GM23338 (cell line): ENCODE data around the gene CFHR1. TPM values are rescaled to one million over a fixed set of nuclear protein-coding genes. Genes with fewer than 3 reads are reported as not detected.

ENCODE experiments used
- ATAC-seq: fragments of 200-7000 bp; cut with Tn5 transposase; 3 replicates; pipeline ENCODE4 v1.9.1; 2020
- DNase-seq: peaks from one replicate; pipeline ENCODE4 v3.0.0-alpha.2; 2015; ENCODE audit warnings: low spot score
- H2AFZ ChIP-seq: fragments of 200-600 bp; sonication (generic); 2 replicates; pipeline ENCODE4 v1.8.0; 2016; ENCODE audit warnings: antibody characterized with exemption, mild to moderate bottlenecking, moderate library complexity
- H3F3A ChIP-seq: fragments of 200-600 bp; sonication (generic); replicated peaks from 2 replicates; pipeline ENCODE4 v1.8.0; 2017; ENCODE audit warnings: antibody characterized with exemption, mixed run types, low read depth
- H3K27ac ChIP-seq: fragments of 200-600 bp; sonication (generic); 2 replicates; pipeline ENCODE4 v1.6.1; 2016; ENCODE audit warnings: low read depth
- H3K27me3 ChIP-seq: fragments of 200-600 bp; sonication (generic); 2 replicates; pipeline ENCODE4 v1.8.0; 2016; ENCODE audit warnings: mild to moderate bottlenecking, mixed run types, moderate library complexity; ENCODE audit not compliant: insufficient read depth
- H3K36me3 ChIP-seq: fragments of 200-600 bp; sonication (generic); 2 replicates; pipeline ENCODE4 v1.8.0; 2016; ENCODE audit warnings: mild to moderate bottlenecking; ENCODE audit not compliant: insufficient read depth
- H3K4me1 ChIP-seq: fragments of 200-600 bp; sonication (generic); 2 replicates; pipeline ENCODE4 v1.8.0; 2016; ENCODE audit warnings: mild to moderate bottlenecking, moderate library complexity; ENCODE audit not compliant: insufficient read depth
- H3K4me2 ChIP-seq: fragments of 200-600 bp; sonication (generic); 2 replicates; pipeline ENCODE4 v1.7.1; 2017; ENCODE audit warnings: mixed run types
- H3K4me3 ChIP-seq: fragments of 200-600 bp; sonication (generic); 2 replicates; pipeline ENCODE4 v1.6.1; 2016; ENCODE audit warnings: mixed run types
- H3K79me2 ChIP-seq: fragments of 200-600 bp; sonication (generic); replicated peaks from 2 replicates; pipeline ENCODE4 v1.8.0; 2017; ENCODE audit warnings: mild to moderate bottlenecking; ENCODE audit not compliant: insufficient read depth
- H3K9me2 ChIP-seq: fragments of 200-600 bp; sonication (generic); 2 replicates; pipeline ENCODE4 v1.8.0; 2017; ENCODE audit not compliant: insufficient read depth
- H4K20me1 ChIP-seq: fragments of 200-600 bp; sonication (generic); replicated peaks from 2 replicates; pipeline ENCODE4 v1.8.0; 2017; ENCODE audit warnings: mild to moderate bottlenecking; ENCODE audit not compliant: insufficient read depth
- H3K27ac Mint-ChIP-seq: 2 replicates; pipeline ENCODE4 v1.8.0; 2020; ENCODE audit warnings: inconsistent platforms, mild to moderate bottlenecking, moderate library complexity, mixed read lengths
- H3K27me3 Mint-ChIP-seq: 3 replicates; pipeline ENCODE4 v1.8.0; 2022; ENCODE audit warnings: low read depth, mild to moderate bottlenecking, moderate library complexity, mixed read lengths, inconsistent platforms; ENCODE audit not compliant: insufficient read depth, poor library complexity
- H3K36me3 Mint-ChIP-seq: 3 replicates; pipeline ENCODE4 v1.8.0; 2021; ENCODE audit warnings: low read depth, mild to moderate bottlenecking, inconsistent platforms, moderate library complexity, mixed read lengths
- H3K4me1 Mint-ChIP-seq: 3 replicates; pipeline ENCODE4 v1.8.0; 2020; ENCODE audit warnings: mild to moderate bottlenecking, inconsistent platforms, mixed read lengths
- H3K4me3 Mint-ChIP-seq: 3 replicates; pipeline ENCODE4 v1.8.0; 2021; ENCODE audit warnings: moderate library complexity, mild to moderate bottlenecking, inconsistent platforms, mixed read lengths
- H3K9me3 Mint-ChIP-seq: 3 replicates; pipeline ENCODE4 v1.8.0; 2020; ENCODE audit warnings: moderate library complexity, mild to moderate bottlenecking, inconsistent platforms, mixed read lengths
- CREB1 ChIP-seq: fragments of 250-450 bp; sonication (Bioruptor Pico); IDR thresholded peaks from 2 replicates; pipeline ENCODE4 v1.5.0; 2020; ENCODE audit warnings: low read depth, mild to moderate bottlenecking, moderate library complexity
- EZH2phosphoT487 ChIP-seq: fragments of 200-600 bp; sonication (generic); IDR thresholded peaks from one replicate; pipeline ENCODE4 v1.8.1; 2018; ENCODE audit warnings: antibody characterized with exemption; ENCODE audit not compliant: unreplicated experiment
- ZNF114 ChIP-seq: fragments of 250-450 bp; sonication (Bioruptor Pico); IDR thresholded peaks from 2 replicates; pipeline ENCODE4 v1.5.0; 2020; ENCODE audit warnings: mild to moderate bottlenecking, moderate library complexity
- ZNF331 ChIP-seq: fragments of 250-450 bp; sonication (Bioruptor Pico); IDR thresholded peaks from 2 replicates; pipeline ENCODE4 v1.5.0; 2020; ENCODE audit warnings: low read depth, mild to moderate bottlenecking, moderate library complexity
- polyA plus RNA-seq: library from polyadenylated mRNA; unstranded; fragments of >200 nt; fragmentation: Nextera tagmentation; extraction: Ambion mirVana; gene quantifications from 2 replicates; pipeline ENCODE4 v1.2.1, GENCODE V29; 2016
- total RNA-seq: library from RNA; depleted of rRNA; stranded (reverse); fragments of >200 nt; shearing (Covaris generic); gene quantifications from 2 replicates; pipeline ENCODE4 v1.2.3, GENCODE V29; 2014
- TF ChIP-seq, protein P1 (sequence below), 2 experiments: fragments of 200-600 bp in 1 of 2; sonication (generic) in 1 of 2; conservative IDR thresholded peaks; 2 replicates each; pipeline versions ENCODE4 v1.5.1 to v1.6.1; 2016 to 2017; ENCODE audit warnings: antibody characterized with exemption in 2 of 2, low read depth in 2 of 2, mild to moderate bottlenecking in 2 of 2, moderate library complexity in 1 of 2
- TF ChIP-seq, protein P2 (sequence below): fragments of 250-450 bp; sonication (Bioruptor Pico); IDR thresholded peaks from 2 replicates; pipeline ENCODE4 v1.5.0; 2020; ENCODE audit warnings: mild to moderate bottlenecking, moderate library complexity
- TF ChIP-seq, protein P3 (sequence below): IDR thresholded peaks from one replicate; pipeline ENCODE4 v1.6.1; 2018; ENCODE audit warnings: antibody characterized with exemption; ENCODE audit not compliant: unreplicated experiment

Gene CFHR1
- total and polyA plus RNA-seq, 2 experiments from 2014 or later, result not detected

- Histone ChIP-seq H3F3A (no peaks in the 10 kb centered on the region), H3K36me3 (no peaks in the 10 kb centered on the region), H3K27ac (no peak overlapping the region), H3K4me1 (peaks cover 3% of the 10 kb centered on the region; the same call in 1 of the 2 replicates), H3K4me2 (peak overlapping the region; percentile 71), H3K9me2 (no peaks in the 10 kb centered on the region), H3K27me3 (peaks cover 20% of the 10 kb centered on the region), H3K4me3 (peak overlapping the region; percentile 38), H3K79me2 (no peaks in the 10 kb centered on the region), H2AFZ (peak overlapping the region; percentile 93), H4K20me1 (no peaks in the 10 kb centered on the region)
- peak; percentile 100 for ATAC-seq
- H3K27me3 Mint-ChIP-seq, result no peaks in the 10 kb centered on the region
- DNase-seq, result peak; percentile 91
- H3K27ac Mint-ChIP-seq, result no peak overlapping the region
- H3K36me3 Mint-ChIP-seq, result no peaks in the 10 kb centered on the region
- TF ChIP-seq, protein P1, sequence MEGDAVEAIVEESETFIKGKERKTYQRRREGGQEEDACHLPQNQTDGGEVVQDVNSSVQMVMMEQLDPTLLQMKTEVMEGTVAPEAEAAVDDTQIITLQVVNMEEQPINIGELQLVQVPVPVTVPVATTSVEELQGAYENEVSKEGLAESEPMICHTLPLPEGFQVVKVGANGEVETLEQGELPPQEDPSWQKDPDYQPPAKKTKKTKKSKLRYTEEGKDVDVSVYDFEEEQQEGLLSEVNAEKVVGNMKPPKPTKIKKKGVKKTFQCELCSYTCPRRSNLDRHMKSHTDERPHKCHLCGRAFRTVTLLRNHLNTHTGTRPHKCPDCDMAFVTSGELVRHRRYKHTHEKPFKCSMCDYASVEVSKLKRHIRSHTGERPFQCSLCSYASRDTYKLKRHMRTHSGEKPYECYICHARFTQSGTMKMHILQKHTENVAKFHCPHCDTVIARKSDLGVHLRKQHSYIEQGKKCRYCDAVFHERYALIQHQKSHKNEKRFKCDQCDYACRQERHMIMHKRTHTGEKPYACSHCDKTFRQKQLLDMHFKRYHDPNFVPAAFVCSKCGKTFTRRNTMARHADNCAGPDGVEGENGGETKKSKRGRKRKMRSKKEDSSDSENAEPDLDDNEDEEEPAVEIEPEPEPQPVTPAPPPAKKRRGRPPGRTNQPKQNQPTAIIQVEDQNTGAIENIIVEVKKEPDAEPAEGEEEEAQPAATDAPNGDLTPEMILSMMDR (conservative IDR thresholded peaks at IDR 0.05; ENCODE audit: low read depth in 2 of 2), result 0 out of 4 replicates have a peak, but pooled peaks of 1 of the 2 experiments have one; percentile 17
- TF ChIP-seq EZH2phosphoT487, result no peak
- TF ChIP-seq ZNF331 (CRISPR knock-in tag), result no peak
- TF ChIP-seq, protein P2, sequence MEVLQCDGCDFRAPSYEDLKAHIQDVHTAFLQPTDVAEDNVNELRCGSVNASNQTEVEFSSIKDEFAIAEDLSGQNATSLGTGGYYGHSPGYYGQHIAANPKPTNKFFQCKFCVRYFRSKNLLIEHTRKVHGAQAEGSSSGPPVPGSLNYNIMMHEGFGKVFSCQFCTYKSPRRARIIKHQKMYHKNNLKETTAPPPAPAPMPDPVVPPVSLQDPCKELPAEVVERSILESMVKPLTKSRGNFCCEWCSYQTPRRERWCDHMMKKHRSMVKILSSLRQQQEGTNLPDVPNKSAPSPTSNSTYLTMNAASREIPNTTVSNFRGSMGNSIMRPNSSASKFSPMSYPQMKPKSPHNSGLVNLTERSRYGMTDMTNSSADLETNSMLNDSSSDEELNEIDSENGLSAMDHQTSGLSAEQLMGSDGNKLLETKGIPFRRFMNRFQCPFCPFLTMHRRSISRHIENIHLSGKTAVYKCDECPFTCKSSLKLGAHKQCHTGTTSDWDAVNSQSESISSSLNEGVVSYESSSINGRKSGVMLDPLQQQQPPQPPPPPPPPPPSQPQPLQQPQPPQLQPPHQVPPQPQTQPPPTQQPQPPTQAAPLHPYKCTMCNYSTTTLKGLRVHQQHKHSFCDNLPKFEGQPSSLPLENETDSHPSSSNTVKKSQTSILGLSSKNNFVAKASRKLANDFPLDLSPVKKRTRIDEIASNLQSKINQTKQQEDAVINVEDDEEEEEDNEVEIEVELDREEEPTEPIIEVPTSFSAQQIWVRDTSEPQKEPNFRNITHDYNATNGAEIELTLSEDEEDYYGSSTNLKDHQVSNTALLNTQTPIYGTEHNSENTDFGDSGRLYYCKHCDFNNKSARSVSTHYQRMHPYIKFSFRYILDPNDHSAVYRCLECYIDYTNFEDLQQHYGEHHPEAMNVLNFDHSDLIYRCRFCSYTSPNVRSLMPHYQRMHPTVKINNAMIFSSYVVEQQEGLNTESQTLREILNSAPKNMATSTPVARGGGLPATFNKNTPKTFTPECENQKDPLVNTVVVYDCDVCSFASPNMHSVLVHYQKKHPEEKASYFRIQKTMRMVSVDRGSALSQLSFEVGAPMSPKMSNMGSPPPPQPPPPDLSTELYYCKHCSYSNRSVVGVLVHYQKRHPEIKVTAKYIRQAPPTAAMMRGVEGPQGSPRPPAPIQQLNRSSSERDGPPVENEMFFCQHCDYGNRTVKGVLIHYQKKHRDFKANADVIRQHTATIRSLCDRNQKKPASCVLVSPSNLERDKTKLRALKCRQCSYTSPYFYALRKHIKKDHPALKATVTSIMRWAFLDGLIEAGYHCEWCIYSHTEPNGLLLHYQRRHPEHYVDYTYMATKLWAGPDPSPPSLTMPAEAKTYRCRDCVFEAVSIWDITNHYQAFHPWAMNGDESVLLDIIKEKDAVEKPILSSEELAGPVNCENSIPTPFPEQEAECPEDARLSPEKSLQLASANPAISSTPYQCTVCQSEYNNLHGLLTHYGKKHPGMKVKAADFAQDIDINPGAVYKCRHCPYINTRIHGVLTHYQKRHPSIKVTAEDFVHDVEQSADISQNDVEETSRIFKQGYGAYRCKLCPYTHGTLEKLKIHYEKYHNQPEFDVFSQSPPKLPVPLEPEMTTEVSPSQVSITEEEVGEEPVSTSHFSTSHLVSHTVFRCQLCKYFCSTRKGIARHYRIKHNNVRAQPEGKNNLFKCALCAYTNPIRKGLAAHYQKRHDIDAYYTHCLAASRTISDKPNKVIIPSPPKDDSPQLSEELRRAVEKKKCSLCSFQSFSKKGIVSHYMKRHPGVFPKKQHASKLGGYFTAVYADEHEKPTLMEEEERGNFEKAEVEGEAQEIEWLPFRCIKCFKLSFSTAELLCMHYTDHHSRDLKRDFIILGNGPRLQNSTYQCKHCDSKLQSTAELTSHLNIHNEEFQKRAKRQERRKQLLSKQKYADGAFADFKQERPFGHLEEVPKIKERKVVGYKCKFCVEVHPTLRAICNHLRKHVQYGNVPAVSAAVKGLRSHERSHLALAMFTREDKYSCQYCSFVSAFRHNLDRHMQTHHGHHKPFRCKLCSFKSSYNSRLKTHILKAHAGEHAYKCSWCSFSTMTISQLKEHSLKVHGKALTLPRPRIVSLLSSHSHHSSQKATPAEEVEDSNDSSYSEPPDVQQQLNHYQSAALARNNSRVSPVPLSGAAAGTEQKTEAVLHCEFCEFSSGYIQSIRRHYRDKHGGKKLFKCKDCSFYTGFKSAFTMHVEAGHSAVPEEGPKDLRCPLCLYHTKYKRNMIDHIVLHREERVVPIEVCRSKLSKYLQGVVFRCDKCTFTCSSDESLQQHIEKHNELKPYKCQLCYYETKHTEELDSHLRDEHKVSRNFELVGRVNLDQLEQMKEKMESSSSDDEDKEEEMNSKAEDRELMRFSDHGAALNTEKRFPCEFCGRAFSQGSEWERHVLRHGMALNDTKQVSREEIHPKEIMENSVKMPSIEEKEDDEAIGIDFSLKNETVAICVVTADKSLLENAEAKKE (CRISPR knock-in tag), result peak; percentile 55; the same call in 1 of the 2 replicates
- TF ChIP-seq, protein P3, sequence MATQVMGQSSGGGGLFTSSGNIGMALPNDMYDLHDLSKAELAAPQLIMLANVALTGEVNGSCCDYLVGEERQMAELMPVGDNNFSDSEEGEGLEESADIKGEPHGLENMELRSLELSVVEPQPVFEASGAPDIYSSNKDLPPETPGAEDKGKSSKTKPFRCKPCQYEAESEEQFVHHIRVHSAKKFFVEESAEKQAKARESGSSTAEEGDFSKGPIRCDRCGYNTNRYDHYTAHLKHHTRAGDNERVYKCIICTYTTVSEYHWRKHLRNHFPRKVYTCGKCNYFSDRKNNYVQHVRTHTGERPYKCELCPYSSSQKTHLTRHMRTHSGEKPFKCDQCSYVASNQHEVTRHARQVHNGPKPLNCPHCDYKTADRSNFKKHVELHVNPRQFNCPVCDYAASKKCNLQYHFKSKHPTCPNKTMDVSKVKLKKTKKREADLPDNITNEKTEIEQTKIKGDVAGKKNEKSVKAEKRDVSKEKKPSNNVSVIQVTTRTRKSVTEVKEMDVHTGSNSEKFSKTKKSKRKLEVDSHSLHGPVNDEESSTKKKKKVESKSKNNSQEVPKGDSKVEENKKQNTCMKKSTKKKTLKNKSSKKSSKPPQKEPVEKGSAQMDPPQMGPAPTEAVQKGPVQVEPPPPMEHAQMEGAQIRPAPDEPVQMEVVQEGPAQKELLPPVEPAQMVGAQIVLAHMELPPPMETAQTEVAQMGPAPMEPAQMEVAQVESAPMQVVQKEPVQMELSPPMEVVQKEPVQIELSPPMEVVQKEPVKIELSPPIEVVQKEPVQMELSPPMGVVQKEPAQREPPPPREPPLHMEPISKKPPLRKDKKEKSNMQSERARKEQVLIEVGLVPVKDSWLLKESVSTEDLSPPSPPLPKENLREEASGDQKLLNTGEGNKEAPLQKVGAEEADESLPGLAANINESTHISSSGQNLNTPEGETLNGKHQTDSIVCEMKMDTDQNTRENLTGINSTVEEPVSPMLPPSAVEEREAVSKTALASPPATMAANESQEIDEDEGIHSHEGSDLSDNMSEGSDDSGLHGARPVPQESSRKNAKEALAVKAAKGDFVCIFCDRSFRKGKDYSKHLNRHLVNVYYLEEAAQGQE, result no peak
- 0 out of 2 replicates have a peak, but pooled peaks have one; percentile 19 for TF ChIP-seq ZNF114 (CRISPR knock-in tag)
- TF ChIP-seq CREB1 (CRISPR knock-in tag), result no peak
- H3K9me3 Mint-ChIP-seq, result peaks cover 8% of the 10 kb centered on the region; the same call in 2 of the 3 replicates
- H3K4me1 Mint-ChIP-seq, result peaks cover 2% of the 10 kb centered on the region; the same call in 2 of the 3 replicates
- peak overlapping the region; percentile 45; the same call in 2 of the 3 replicates for H3K4me3 Mint-ChIP-seq
Measured at GRCh38 chr1:196877964-196878363, 58.4 kb downstream of the CFHR1 start.
